ENCODE data around the gene ZNG1A.
"Not testable (repeated sequence)": the region's sequence is repeated elsewhere in the genome, so short reads cannot be mapped to it uniquely, and the experiment has no call there.

ZNG1A gene

DNA sequence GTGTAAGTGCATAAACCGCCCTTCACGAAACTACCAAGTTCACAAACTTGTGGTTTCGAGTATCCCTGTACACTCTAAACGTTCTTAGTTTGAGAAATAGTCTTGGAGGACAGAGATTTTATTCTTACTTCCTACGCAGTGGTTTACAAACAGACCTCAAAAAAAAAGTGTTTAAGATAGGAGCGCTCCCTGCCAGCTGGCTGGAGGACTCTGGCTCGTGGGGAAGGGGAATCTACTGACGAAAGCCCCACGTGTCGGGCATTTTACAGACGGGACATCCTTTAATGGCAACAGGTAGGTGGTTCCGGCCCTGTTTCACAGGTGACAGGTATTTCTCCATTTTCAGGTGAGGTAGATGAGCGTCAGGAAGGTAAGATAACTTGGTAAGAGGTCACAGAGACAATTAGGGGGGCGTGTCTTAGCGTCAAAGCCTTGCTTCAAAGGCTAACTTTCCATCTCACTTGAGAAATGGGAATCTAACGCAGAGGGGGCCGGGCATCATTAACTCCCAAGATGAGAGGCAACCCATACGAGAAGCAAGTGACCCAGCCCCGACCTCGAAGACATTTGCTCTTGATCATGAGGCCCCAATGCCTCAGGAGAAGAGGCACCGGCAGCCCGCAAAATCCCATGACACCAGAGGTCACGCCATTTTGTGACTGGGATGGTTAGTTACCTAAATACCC is 573 bp downstream of the ZNG1A start:
- DNase-seq (ENCODE audit: low spot score): not testable (repeated sequence)

DNA sequence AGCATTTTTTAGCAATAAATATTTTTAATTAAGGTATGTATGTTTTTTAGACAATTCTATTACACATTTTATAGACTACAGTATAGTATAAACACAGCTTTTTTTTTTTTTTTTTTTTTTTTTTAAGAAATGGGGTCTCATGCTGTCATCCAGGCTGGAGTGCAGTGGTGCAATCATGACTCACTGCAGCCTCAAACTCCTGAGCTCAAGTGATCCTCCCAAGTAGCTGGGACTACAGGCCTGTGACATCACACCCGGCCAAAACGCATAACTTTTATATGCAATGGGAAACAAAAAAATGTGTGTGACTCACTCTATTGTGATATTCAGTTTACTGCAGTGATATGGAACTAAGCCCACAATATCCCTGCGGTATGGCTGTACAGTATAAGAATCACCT is 9.1 kb downstream of the ZNG1A start:
- not testable (repeated sequence) for DNase-seq (ENCODE audit: low spot score)

DNA sequence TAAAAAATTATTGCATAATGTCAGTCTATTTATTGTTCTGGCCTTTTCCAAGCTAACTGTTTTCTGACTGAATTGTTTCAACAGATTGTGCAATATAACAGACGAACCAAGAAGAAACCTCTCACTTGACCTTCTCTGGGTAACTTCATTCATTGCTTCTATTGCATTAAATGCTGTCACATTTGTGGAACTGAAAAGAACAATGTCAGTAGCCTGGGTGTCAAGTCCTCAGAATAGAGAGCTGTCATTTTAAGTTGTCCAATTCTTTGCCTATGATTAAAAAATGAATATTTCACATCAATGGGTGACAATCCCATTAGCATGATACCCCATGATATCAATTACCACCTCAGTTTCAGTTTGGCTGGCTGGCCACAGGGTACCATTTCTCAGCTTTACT is 19.0 kb downstream of the ZNG1A start:
- DNase-seq (ENCODE audit: low spot score): not testable (repeated sequence)

DNA sequence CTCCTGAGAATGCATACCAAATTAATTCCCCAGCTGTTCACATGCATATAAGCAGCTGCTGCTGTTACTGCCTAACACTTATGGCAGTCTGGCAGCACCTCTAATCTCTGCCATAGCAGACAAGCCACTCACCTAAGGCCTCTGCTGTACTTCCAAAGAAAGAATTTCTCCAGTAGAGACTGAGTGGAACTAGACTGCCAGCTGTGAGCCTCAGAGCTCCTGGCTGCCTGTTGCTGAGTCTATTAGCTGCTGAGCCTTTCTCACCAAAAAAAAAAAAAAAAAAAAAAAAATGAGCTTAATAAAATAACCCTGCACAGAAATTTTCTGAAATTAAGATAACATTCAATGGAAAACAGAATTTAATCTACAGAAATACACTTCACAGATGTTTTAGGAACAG is 27.7 kb downstream of the ZNG1A start:
- not testable (repeated sequence) for DNase-seq (ENCODE audit: low spot score)

DNA sequence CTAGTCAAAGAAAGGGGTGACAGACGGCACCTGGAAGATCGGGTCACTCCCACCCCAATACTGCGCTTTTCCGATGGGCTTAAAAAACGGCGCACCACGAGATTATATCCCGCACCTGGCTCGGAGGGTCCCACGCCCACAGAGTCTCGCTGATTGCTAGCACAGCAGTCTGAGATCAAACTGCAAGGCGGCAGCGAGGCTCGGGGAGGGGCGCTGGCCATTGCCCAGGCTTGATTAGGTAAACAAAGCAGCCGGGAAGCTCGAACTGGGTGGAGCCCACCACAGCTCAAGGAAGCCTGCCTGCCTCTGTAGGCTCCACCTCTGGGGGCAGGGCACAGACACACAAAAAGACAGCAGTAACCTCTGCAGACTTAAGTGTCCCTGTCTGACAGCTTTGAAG is 39.0 kb downstream of the ZNG1A start:
- not testable (repeated sequence) for DNase-seq (ENCODE audit: low spot score)

DNA sequence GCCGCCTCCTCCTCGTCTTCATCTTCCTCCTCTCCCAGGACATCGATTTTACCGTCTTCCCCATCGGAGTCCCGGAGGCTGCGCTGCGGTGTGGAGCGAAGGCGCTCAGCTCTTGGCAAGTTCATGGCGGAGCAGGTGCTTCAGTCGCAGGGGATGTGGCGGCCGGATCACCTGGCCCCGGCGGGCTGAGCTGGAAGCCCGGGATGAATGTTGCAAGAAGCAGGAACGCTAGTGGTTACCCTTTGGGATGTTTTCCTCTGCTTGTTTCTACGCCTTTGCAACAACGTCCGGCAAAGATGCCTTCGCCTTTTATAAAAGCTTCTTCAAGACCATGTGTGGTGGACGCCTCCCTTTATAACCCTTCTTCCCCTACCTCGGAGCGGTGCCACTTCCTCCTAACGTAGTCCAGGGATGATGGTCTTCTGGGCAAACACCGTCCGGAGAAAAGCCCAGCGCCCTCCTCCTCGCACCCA is 60.8 kb downstream of the ZNG1A start, which contains the start of gene FOXD4:
Gene FOXD4 (minus strand): TSS at position 423 of the 473 bp plus-strand sequence. CDS start 298 bp downstream, at position 125.
- DNase-seq (ENCODE audit: low spot score): not testable (repeated sequence)

DNA sequence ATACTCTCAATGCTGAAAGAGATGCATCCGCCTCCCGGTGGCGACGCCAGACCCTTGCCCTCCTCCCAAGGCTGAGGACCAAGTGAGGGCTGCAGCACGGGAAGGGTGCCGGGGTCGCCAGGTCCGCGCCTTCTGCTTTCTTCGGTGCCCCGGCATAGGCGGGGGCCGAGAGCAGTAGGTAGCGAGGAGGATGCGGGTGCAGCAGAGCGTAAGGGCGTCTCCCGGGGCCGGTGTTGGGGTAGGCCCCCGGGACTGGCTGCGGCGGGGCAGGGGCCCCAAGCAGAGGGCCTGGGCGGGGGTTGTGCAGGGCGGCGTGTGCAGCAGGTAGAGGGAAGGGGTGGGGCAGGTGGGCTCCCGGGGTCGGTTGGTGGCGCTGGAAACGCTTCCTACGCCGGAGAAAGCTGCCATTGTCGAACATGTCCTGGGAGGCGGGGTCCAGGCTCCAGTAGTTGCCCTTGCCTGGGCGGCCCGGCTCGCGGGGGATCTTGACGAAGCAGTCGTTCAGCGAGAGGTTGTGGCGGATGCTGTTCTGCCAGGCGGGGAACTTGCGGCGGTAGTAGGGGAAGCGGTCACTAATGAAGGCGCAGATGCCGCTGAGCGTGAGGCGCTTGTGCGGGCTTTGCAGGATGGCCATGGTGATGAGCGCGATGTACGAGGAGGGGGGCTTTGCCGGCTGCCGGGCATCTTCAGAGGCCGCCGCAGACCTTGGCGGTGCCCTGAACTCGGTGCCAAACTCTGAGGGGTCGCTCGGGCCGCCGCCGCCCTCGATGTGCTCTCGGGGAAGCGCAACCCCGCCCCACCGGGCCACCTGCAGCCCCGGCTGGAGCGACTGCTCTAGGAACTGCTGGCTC is 61.5 kb downstream of the ZNG1A start:
- not testable (repeated sequence) for DNase-seq (ENCODE audit: low spot score)

DNA sequence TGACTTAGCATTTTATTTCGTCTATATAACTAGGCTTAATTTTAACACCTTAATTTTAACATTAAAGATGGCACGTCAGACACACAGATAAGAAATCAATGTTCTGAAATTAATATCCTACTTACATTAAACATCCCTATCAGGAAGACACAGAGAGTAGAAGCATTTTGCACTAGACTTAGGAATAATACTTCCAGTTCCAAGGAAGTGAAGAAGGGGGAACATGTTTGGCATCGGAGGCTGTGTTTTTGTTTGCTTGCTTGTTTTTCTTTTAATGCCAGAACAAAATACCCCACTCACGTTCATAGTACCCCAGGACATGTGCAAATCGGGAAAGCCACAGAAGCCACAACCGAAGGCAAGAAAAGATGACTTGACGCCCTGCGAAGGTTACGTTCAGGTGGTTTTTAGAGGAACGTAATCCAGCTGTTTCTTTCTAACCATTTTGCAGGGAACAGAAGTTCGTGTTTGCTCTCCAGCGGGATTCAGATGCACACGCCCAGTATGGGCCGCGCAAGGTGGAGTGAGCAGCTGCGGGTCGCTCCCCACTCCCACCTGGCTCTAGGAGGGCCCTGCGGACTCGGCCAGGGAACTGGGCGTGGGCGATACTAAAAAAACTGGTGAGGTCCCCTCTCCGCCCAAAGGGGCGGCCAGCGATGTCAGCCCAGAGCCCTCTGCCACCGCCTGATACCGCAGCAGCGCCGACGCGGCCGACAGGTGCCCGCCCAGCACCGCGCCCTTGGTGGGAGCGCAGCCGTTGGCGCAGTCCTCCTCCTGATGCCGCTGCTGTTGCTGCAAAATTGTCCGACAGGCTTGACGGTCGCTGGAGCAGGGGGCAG is 62.4 kb downstream of the ZNG1A start:
- DNase-seq (ENCODE audit: low spot score): not testable (repeated sequence)

DNA sequence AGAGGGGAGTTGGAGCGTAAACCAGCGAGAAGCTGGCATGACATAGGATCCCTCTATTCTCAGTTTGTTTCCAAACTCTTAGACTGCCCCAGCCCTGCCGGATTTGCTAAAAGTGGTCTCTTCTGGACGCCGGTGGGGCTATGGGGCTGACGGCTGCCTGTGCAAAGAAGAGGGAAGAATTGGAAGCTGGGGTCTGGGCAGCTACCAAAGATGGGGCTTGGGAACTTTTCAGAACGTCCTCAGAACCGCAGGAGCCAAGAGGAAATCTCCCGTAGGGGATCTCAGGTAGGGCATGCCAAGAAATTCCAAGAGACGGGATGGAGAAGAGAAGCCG is 63.8 kb downstream of the ZNG1A start:
- not testable (repeated sequence) for DNase-seq (ENCODE audit: low spot score)

DNA sequence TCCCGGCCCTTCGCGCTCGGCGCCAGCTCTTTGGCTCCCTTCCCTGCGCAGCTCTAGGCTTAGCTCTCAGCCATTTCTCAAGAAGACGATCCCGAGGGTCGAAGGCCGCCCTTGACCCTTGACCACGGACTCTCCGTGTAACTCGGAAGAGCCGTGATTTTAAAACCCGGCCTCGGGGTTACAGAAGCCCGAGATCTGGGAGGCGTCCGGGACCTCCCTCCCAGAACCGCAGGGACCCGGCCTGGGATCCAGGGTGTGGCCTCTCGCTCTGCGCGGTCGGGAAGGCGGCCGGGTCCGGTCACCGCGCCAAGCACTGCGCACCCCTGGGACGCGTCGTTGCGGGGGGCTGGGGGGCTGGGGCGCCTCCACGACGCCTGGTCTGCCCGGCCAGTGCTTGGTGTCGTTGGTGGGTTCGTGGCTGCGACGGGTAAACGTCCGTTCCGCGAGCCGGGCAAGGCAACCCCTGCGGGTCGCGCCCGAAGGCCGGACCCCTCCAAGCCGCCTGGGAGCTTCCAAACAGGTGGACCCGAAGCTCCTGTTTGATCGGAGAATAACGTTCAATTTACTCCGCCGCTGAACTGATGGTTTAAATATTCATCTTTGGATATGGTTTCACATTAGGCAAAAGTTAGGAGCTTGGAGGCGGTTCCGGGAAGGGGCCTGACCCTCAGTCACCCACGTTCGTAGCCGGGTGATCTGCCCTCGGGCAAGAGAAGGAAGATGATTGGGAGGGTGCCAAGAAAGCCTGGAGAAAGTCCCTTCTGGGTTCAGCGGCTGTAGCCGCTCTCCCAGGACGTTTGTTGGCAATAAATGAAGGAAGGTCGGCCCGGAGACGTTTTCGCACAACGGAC is 64.4 kb downstream of the ZNG1A start:
- not testable (repeated sequence) for DNase-seq (ENCODE audit: low spot score)

DNA sequence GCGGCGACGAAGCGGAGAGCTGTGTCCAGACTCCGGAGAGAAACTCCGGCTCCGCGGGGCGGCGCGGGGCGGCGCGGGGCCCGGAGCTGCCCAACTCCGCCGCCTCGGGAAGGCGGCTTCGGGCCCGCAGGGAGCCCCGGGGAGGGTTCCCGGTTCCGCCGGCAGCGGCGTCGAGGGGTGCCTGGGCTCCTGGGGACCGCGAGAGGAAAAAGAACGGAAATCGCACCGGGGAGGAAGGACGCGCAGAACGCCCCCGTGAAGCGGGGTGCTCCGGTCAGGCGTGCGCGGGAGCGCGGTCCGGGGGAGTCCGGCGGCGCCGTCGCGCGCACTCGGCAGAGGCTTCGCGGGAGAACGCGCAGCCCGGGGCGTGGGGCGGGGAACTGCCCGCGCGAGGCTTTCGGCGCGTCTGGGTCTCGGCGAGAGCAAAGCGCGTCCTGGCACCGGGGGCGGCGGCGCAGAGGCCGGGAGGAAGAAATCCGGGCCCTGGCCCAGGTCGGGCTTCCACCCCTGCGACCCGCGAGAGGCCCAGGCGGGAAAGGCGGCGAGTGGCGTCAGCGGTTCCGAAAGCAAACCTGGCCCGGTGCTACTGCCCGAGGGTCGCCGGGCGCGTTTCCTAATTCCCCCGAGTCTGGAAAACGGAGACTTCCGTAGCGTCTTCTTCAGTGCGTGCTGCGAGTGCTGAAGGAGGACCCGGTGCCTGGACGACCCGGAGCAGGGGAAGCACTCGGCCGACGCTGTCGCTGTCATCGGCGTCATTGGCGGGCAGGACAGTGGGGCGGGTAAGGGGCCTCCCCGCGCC is 65.2 kb downstream of the ZNG1A start:
- DNase-seq (ENCODE audit: low spot score): not testable (repeated sequence)

DNA sequence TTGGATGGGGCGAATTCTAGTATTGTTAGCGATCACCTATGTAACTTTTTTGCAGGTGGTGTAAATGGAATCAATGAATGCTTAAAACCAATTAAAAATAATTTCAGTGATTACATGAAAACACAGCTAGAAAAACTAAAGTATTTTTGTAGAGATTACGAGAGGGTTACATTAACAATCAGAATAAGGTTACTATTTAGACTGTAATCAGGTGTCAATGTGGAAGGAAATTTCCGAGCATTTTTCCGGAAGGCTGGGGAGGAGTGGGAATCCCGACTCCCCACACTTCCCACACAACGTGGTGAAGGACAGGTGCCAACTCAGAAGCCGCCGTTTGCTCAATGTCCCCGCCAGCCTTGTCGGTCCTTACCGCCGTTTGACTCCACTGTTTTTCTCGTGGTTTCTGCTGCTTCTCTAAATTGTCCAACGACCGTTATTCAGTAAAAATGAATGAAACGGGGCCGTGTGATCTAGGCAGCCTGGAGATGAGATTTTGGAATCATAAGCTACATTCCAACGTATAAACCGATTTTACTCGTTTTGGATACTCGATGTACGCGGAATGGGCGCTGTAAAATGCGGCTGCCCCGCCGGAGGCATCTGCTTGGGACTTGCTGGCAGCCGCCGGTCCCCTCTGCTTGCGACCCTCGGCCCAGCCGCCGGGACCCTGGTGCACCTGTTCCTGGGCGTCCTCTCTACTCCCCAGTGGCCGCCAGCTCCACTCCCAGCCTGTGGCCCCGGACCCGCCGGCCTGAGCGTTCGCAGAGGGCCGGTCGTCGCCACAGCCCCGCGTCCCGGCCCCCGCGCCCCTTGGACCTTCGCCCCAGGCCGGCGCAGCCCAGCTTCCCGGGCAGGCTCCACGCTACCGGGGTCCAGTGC is 66.0 kb downstream of the ZNG1A start:
- DNase-seq (ENCODE audit: low spot score): not testable (repeated sequence)

DNA sequence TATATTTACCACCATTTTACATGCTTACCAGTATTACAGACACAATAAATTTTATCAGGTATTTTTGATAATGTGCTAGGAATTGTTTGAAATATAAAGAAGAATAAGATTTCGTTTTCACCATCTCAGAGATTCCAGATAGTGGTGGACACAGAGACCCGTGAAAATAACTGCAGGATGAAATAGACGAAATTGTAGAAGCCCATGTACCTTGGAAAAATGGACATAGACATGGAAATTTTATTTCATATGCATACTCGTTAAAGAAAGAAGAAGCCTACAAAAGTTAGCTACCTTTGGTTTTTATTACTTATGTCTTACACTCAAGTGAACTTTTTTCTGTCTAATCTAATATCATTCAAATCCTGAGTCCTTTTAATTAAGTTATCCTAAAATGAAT is 68.2 kb downstream of the ZNG1A start:
- DNase-seq (ENCODE audit: low spot score): not testable (repeated sequence)

DNA sequence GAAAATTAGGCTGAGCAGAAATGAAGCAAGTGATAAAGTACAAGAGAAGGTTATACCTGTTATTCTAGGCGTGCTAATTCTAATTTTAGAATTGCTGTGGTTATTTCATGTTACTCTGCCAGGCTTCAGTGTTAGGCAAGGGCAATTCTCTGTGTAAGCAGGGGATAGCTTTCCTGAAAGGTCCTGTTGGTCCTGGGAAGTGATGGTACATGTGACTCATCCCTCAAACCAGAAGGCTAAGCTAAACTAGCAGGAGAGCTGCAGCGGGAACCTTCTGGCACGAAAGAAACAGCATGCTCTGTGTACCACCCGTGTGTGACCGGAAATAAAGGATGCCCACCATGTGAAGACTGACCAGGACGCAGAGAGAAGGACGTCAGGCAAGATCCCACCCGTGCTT is 69.3 kb downstream of the ZNG1A start:
- not testable (repeated sequence) for DNase-seq (ENCODE audit: low spot score)

DNA sequence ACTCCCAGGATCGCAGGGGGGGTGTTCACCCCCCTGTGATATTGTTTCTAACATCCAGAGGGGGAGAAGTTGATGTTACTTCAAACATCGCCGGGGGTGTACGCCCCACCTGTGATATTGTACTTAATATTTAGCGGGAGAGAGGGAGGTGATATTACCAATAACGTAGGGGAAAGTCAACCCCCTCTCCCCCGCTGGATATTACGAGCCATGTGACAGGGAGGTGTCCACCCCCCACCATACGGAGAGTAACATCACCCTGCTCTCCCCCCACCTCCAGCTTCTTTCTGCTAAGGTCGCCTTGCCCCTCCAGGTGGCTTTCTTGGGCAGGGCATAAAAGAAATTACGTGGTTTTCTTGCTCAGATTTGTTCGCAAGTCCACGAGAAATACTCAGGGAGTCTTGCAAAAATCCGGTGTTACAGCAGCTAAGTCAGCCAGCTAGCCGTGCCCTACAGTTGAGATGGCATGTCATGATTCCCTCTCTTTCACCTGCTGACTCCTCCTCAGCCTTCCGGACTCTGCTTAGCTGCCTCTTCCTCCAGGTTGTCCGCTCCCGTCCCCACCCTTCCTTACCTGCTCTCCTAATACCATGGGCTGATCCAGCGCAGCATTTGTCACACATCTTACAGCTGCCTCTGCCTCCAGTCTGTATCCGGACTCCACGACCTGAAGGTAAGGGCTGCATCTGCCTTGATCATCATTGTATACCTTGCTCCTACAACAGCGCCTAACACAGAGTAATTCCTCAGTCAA is 69.9 kb downstream of the ZNG1A start:
- DNase-seq (ENCODE audit: low spot score): not testable (repeated sequence)

DNA sequence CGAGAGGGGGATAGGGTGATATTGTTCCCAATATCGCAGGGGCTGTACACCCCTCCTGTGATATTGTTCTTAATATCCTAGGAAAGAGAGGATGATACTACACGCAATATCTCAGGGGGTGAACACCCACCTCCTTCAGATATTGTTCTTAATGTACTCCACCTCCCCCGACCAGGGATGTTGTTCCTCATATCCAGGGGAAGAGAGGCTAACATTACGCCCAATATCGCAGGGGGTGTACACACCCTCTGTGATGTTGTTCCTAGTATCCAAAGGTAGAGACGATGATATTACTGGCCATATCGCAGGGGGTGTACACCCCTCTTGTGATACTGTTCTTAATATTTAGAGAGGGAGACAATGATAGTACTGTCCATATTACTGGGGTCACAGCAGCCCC is 72.9 kb downstream of the ZNG1A start:
- DNase-seq (ENCODE audit: low spot score): not testable (repeated sequence)

DNA sequence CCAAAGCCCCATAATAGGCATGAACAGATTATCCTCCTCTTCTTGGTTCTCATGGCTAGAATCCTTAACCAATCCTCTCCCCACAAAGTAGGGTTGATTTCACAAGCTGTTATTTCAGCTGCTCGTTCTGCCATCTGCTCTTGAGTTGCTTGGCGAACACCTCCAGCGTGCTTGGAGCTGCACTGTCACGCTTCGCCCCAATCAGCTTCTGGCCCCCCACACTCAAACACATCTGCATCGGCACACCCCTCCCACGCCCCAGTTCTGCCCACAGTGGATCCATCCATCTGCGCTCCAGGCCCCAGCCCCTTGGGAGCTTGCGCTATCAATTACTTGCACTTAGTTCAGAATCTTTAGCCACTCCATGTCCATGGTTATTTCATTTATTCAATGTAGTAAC is 78.4 kb downstream of the ZNG1A start:
- DNase-seq (ENCODE audit: low spot score): not testable (repeated sequence)

DNA sequence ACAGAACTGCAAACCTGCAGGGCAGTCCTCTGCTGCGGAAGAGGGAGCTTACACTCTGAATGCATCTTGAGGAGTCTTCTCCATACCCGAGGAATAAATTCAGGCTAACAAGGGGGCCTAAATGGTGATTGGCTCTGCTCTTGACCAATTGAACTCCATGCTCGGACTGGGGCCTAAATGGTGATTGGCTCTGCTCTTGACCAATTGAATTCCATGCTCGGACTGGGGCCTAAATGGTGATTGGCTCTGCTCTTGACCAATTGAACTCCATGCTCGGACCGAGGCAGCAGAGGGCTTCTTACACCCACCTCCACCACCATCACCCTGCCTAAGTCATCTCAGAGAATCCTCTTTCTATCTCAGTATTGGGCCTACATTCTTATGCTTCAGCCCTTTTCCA is 79.0 kb downstream of the ZNG1A start:
- DNase-seq (ENCODE audit: low spot score): not testable (repeated sequence)

DNA sequence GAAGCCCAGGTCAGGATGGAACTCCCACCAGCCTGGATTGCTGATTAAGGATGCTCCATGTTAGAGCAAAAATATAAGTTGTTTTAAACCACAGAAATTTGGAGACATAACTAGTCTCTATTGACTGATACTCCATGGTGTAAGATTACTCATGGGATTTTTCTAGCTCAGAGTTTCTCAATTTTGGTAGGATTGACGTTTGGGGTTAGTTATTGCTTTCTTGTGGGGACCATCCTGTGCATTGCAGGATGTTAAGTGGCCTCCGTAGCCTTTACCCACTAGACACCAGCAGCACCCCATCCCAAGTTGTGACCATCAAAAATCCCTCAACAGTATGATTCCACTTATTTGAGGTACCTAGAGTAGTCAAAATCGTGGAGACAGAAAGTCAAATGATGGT is 80.1 kb downstream of the ZNG1A start:
- not testable (repeated sequence) for DNase-seq (ENCODE audit: low spot score)

All from SW480 (cell line).